Panc1 (cell line): ENCODE results near the gene ANKRD22. TPM values are rescaled to one million over a fixed set of nuclear protein-coding genes. Genes with fewer than 3 reads are reported as not detected.

Experiments
- ATAC-seq: fragments of 200-7000 bp; cut with Tn5 transposase; 2 replicates; pipeline ENCODE4 v1.9.1; 2020; ENCODE audit warnings: mild to moderate bottlenecking, moderate library complexity
- BruUV-seq: library from RNA; stranded (reverse); fragments of 400-500 nt; replicated peaks from 2 replicates; lab custom pipeline; 2021; lab: Mats Ljungman, UMichigan
- CTCF ChIA-PET: fragments of 300-600 bp; sonication (Branson Sonifier 250); formaldehyde crosslinking; loops from one replicate; lab custom pipeline; 2022; ENCODE audit warnings: antibody characterized with exemption; lab: Charles Lee
- POLR2A ChIA-PET: fragments of 300-600 bp; sonication (Branson Sonifier 250); formaldehyde crosslinking; loops from one replicate; lab custom pipeline; 2022; ENCODE audit warnings: antibody characterized with exemption; lab: Charles Lee
- DNase-seq: peaks from one replicate; pipeline ENCODE4 v3.0.0-alpha.2; 2010; ENCODE audit warnings: low read depth, low spot score
- H3K27ac ChIP-seq: 2 replicates; pipeline ENCODE4 v1.5.1; 2011; ENCODE audit warnings: mild to moderate bottlenecking, low read length, inconsistent platforms
- H3K27me3 ChIP-seq: fragments of 200-500 bp; sonication (Bioruptor generic); 2 replicates; pipeline ENCODE4 v1.6.0; 2014; ENCODE audit warnings: low read length, inconsistent platforms; ENCODE audit not compliant: control insufficient read depth, insufficient read depth
- H3K36me3 ChIP-seq: fragments of 200-500 bp; sonication (Bioruptor generic); 2 replicates; pipeline ENCODE4 v1.5.1; 2014; ENCODE audit warnings: inconsistent platforms, mild to moderate bottlenecking, low read length, moderate library complexity; ENCODE audit not compliant: control insufficient read depth, insufficient read depth
- H3K4me1 ChIP-seq: 2 replicates; pipeline ENCODE4 v1.5.1; 2011; ENCODE audit warnings: inconsistent platforms, mild to moderate bottlenecking, low read length, moderate library complexity; ENCODE audit not compliant: control insufficient read depth, insufficient read depth
- H3K4me3 ChIP-seq, 2 experiments: 2 replicates each; pipeline ENCODE4 v1.5.1; 2011 to 2012; ENCODE audit warnings: low read depth in 2 of 2, low read length in 2 of 2, mild to moderate bottlenecking in 2 of 2, inconsistent platforms in 1 of 2, moderate library complexity in 1 of 2
- H3K9me3 ChIP-seq: fragments of 200-500 bp; sonication (Bioruptor generic); 2 replicates; pipeline ENCODE4 v1.5.1; 2014; ENCODE audit warnings: low read depth, mild to moderate bottlenecking, inconsistent platforms, low read length, moderate library complexity; ENCODE audit not compliant: control insufficient read depth, insufficient read depth
- CTCF ChIP-seq: fragments of 450-650 bp; IDR thresholded peaks from 2 replicates; pipeline ENCODE4 v1.5.1; 2017; ENCODE audit warnings: mild to moderate bottlenecking
- POLR2AphosphoS5 ChIP-seq: IDR thresholded peaks from 2 replicates; pipeline ENCODE4 v1.6.1; 2012; ENCODE audit warnings: mild to moderate bottlenecking, low read depth, low read length, moderate library complexity
- REST ChIP-seq, 2 experiments: IDR thresholded peaks; 2 replicates each; pipeline ENCODE4 v1.6.1; 2011 to 2012; ENCODE audit warnings: low read depth in 2 of 2, control low read depth in 1 of 2, low read length in 1 of 2, mild to moderate bottlenecking in 1 of 2, moderate library complexity in 1 of 2; ENCODE audit not compliant: insufficient read depth in 1 of 2
- SIN3A ChIP-seq: IDR thresholded peaks from 2 replicates; pipeline ENCODE4 v1.6.1; 2012; ENCODE audit warnings: low read depth, mild to moderate bottlenecking, low read length, moderate library complexity, borderline replicate concordance; ENCODE audit not compliant: insufficient read depth
- TCF7L2 ChIP-seq: IDR thresholded peaks from 2 replicates; pipeline ENCODE4 v1.6.1; 2011; ENCODE audit warnings: mild to moderate bottlenecking, low read depth, low read length, inconsistent platforms
- in situ Hi-C: cut with HindIII; loops from 2 replicates; pipeline ENCODE4 v1.10.0; 2016; ENCODE audit warnings: low sequenced_read_pairs, low pct_unique_long_range_greater_than_20kb
- intact Hi-C: fragments of 100-400 bp; cut with micrococcal nuclease; formaldehyde crosslinking; loops from one replicate; pipeline ENCODE4 v1.10.0; 2022; ENCODE audit not compliant: unreplicated experiment
- total RNA-seq: library from RNA; stranded (reverse); gene quantifications from one replicate; pipeline ENCODE4 v1.2.1, GENCODE V29; 2021; ENCODE audit not compliant: unreplicated experiment

Gene ANKRD22
- total RNA-seq, 1 experiment from 2014 or later: 0.15 TPM

- intact Hi-C loops (no loop called here), in situ Hi-C loops (no loop called here)
- H3K36me3 ChIP-seq: no peaks in the 10 kb centered on the region
- H3K27me3 ChIP-seq: no peaks in the 10 kb centered on the region
- no peaks in the 10 kb centered on the region for H3K9me3 ChIP-seq
- POLR2A ChIA-PET: no interaction called here
- H3K4me3 ChIP-seq: no peak overlapping the region
- H3K27ac ChIP-seq: peak overlapping the region; percentile 36; the same call in 1 of the 2 replicates
- peaks cover 52% of the 10 kb centered on the region for H3K4me1 ChIP-seq
- no peak for DNase-seq
- ATAC-seq: no peak
- TF ChIP-seq CTCF (no peak), TCF7L2 (no peak), REST (IDR thresholded peaks at IDR 0.05; ENCODE audit: insufficient read depth in 1 of 2, low read depth in 2 of 2, low read length in 1 of 2) (no peak), POLR2AphosphoS5 (no peak), SIN3A (no peak)
- CTCF ChIA-PET: no interaction called here
- no TSS peak for BruUV-seq
Observed at GRCh38 chr10:88890681-88891381, 39.2 kb upstream of the ANKRD22 start.

- in situ Hi-C loops (no loop called here), intact Hi-C loops (no loop called here)
- Histone ChIP-seq H3K4me1 (peaks cover 52% of the 10 kb centered on the region), H3K27ac (peak overlapping the region; percentile 49; the same call in 1 of the 2 replicates), H3K36me3 (no peaks in the 10 kb centered on the region), H3K27me3 (no peaks in the 10 kb centered on the region), H3K4me3 (no peak overlapping the region), H3K9me3 (no peaks in the 10 kb centered on the region)
- TF ChIP-seq POLR2AphosphoS5 (no peak), TCF7L2 (no peak), SIN3A (no peak), REST (IDR thresholded peaks at IDR 0.05; ENCODE audit: insufficient read depth in 1 of 2, low read depth in 2 of 2, low read length in 1 of 2) (no peak), CTCF (no peak)
- ATAC-seq: no peak
- no TSS peak for BruUV-seq
- POLR2A ChIA-PET: no interaction called here
- no peak for DNase-seq
- CTCF ChIA-PET: no interaction called here
Observed at GRCh38 chr10:88889559-88890337, 38.1 kb upstream of the ANKRD22 start.
